ENCODE results near the gene THYN1.
"Not testable (repeated sequence)": the region's sequence is repeated elsewhere in the genome, so short reads cannot be mapped to it uniquely, and the experiment has no call there.

Gene THYN1

DNA sequence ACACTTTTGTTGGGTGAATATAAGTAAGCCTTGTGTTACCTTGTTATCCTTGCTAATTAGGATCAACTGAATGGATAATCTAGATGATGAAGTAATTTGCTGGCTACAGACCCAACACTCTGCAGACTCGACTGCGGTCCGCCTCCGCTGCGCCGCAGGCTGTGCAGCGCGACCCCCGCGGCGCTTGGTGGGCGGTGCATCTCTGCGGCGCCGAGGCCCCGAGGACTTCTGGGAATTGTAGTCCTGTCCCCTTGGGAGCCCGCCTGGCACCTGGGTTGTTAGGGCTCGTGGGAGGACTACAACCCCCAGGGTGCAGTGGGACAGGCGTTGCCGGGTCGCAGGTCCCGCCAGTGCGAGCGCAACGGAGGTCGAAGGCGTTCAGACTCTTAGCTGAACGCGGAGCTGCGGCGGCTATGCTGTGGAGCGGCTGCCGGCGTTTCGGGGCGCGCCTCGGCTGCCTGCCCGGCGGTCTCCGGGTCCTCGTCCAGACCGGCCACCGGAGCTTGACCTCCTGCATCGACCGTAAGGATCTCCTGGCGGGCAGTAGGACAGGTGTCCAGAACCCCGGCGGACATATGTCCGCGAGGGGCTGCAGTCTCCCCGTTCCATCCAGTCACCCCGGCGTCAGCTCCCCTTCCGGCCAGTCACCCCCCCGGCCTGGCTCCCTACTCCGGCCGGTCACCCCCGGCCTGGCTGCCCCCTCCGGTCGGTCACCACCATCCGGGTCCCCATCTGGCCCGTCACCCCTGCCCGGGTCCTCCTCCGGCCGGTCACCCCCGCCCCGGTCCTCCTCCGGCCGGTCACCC is at the start of gene THYN1, which contains the start of gene ACAD8:
Gene THYN1, minus strand, starts transcription at position 165 of the 806 bp plus-strand sequence. CDS start 470 bp downstream, outside the sequence.
Gene ACAD8, plus strand, starts transcription at position 381 of the 806 bp plus-strand sequence. Its CDS starts 33 bp downstream, at position 414.
- DNase-seq = peak; percentile 93

DNA sequence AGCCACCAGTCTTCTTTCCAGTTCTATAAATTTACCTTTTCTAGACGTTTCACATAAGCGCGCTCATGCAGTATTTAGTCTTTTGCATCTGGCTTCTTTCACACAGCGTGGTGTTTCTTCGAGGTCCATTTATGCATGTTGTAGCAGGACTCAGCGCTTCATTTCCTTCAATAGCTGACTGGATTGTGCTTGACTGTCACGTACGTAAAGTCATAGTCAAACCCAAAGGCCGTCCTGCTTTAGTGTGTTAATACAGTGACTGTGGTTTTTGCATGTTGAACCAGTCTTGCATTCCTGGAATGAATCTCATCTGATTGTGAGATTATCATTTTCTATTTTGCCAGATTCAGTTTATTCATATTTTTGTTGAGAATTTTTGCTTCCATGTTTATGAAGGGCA is 41.5 kb upstream of the THYN1 start:
- no peak for DNase-seq

- DNase-seq = no peak
Observed at GRCh38 chr11:134293119-134294113, 40.3 kb upstream of the THYN1 start.

DNA sequence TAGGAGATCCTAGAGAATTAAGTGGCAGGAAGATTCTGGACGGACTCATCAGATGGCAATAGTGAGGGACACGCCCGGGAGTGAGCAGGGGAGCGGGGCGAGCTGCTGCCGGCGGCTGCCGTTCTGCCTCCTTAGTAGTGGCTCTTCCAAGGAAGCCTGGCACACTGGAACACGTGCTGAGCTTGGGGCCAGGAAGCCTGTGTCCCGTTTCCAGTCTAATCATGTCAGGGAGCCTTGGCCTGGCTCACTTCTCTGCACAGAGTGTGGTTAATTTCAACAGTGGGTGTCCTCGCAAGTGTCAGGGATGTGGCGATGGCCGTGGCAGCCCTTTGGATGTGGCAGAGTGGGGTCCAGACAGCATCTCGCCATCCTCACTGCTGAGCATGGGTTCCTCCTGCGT is 39.5 kb upstream of the THYN1 start:
- no peak for DNase-seq

DNA sequence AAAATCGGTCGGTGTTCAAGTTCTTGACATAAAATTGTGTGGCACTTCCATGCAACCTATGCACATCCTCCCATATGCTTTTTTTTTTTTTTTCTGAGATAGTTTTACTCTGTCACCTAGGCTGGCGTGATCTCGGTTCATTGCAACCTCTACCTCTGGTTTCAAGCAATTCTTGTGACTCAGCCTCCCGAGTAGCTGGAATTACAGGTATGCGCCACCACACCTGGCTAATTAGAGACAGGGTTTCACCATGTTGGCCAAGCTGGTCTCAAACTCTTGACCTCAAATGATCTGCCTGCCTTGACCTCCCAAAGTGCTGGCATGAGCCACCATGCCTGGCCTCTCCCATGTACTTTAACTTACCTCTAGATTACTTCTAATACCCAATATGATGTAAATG is 38.0 kb upstream of the THYN1 start:
- DNase-seq = no peak

DNA sequence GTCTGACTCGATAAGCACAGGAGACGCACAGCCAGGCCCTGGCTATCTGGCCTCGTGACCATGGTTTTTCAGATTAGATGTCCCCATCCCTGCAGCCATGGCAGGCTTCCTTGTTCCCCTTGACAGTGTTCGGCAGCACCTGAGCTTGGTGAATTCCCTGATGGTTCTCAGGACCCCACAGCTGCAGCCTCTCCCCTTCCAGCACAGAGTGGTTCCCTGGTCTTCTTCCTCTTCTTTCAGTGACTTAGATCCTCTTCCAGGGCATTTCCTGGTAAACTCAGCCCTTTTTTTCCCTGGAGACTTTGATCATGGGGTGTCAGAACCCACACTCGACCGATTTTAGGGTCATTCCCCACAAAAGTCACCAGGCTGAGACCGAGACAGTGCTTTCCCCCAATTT is 37.5 kb upstream of the THYN1 start:
- DNase-seq = no peak

- no peak for DNase-seq
Observed at GRCh38 chr11:134289789-134290188, 36.6 kb upstream of the THYN1 start.

- no peak for DNase-seq
Observed at GRCh38 chr11:134289167-134289566, 36.0 kb upstream of the THYN1 start.

DNA sequence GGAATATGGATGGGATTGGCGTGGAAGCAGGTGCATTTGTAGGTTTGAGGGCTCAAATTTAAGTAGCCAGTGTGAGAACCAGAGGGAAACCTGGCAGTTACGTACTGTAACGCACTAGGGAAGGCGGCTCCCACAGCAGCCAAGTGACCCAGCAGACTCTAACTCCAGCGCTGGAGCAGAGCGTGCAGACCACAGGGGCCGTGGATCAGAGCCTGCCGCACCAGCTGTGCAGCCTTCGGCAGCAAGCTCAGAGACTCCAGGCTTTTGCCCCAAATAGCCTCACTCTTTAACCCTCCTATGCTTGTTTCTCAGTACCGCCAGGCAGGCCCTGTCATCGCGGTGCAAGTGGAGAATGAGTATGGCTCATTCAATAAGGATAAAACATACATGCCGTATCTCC is 35.3 kb upstream of the THYN1 start:
- no peak for DNase-seq

- no peak for DNase-seq
Observed at GRCh38 chr11:134287561-134287960, 34.4 kb upstream of the THYN1 start.

- not testable (repeated sequence) for DNase-seq
Observed at GRCh38 chr11:134284349-134284748, 31.2 kb upstream of the THYN1 start.

- DNase-seq = no peak
Observed at GRCh38 chr11:134283461-134284230, 30.5 kb upstream of the THYN1 start.

DNA sequence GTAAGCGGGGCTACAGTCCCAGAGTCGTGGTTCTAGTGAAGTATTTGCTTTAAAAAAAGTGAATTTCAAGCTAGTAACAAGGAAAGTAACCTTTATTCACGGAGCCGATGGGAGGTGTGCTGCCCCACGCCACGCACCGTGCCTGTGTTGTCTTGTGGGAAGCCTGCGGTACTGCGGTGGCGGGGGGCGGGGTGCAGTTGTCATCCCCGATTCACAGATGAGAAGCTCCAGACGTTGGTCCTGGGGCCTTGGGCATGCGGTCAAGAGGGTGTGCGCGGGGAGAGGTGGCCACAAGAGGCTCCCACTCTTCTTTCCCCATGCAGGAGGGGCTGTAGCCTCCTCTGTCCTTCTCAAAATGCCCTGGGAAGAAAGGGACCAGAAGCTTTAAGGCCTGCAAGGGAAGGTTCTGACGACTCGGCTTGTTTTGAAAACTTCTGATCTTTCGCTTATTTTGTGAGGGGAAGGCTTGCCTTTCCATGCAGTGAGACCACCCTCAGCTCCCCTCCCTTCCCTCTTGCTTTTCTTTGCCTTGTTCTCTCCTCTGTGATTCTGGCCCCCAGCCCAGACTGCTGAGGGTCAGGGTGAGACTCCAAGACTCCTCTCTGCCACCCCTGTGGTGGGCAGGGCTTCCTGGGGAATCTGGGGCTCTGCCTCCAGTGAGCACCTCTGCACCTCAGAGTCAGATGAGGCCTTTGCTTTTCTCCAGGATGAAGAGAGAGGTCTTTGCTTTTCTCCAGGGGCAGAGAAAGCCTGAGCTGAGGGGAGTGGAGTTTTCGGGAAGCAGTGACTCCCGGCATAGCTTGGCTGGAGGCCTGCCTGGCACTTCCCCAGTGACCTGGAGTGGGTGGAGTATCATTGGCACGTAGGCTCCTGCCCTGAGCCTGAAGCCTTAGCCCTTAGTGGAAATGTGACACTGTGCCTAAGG is 29.2 kb upstream of the THYN1 start:
- DNase-seq = no peak

DNA sequence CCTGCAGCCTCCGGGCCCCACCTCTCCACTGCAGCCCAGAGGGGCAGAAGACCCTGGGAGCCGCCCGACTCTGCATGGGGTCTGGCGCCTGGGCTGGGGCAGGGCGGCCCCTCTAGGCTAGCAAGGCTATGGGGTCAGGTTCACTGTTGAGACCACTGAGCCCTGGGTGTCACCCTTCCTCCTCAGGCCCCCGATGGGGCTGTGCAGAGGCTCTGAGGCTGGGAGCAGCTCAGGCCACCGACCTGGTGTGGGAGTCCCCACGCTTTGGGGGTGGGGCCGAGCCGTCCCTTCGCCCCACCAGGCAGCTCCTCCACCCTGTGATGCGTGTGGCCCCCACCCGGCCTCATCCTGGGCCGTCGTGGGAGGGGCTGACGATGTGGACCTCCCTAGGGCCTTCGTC is 28.5 kb upstream of the THYN1 start:
- DNase-seq = not testable (repeated sequence)

GRCh38 chr11:134278356-134278755 is 25.2 kb upstream of the THYN1 start:
- DNase-seq = no peak

DNA sequence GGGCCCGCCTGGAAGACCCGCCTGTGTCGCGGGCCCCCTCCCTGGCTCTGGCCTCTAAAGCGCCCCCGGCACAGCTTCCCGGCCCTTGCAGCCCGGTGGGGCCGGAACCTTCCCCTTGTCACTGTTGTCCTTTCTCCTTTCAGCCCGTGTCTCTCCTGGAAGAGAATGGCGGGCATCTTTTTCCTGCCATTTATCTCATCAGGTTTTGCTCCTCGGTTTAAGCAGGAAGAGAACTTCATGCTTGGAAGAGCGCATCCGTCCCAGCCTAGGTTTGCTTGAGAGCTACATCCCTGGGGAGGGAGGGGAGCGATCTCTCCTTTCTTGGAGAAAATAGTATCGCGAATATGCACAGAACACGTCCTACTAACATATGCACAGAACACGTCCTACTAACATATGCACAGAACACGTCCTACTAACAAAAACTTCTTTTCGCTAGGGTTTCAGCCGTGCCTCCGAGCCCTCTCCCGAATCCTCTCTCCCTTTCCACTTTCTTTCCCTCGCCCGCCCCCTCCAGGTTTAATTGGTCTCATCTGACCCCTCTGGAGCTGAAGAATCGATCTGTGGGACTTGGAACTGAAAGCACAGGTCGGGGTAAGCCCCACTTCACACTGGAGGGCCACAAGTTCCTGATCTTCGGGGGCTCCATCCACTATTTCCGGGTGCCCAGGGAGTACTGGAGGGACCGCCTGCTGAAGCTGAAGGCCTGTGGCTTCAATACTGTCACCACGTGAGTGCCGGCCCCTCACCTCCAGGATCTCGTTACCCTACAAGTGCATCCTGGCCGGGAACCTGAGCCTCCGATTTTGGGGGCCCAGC is 24.2 kb upstream of the THYN1 start:
- DNase-seq = no peak

GRCh38 chr11:134276396-134277182 is 23.4 kb upstream of the THYN1 start:
- no peak for DNase-seq

GRCh38 chr11:134275534-134276395 is 22.6 kb upstream of the THYN1 start, which contains the start of gene GLB1L3:
Gene GLB1L3, plus strand, starts transcription at chr11:134276379. Its CDS starts 362 bp downstream, at chr11:134276741.
- DNase-seq = no peak

DNA sequence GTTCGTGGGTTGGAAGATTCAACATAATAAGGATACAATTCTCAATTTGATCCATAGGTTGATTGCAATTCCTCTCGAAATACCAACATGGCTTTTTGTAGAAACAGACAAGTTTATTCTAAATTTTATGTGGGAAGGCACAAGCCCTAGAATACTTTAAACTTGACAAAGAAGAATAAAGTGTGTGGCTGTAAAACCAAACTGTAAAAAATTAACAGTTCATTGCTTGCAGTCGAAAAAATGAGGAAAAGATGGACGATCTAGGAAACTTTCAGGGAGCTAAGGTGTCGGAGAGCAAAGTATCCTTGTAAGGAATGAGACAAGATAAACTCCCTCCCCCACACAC is 22.0 kb upstream of the THYN1 start:
- DNase-seq = no peak
